WERI-Rb-1 (cell line): ENCODE results near the gene RAET1L.

Source experiments
- DNase-seq: peaks from one replicate; pipeline ENCODE4 v3.0.0-alpha.2; 2020
- H3K27ac ChIP-seq: fragments of 250-450 bp; sonication (Bioruptor Pico); 2 replicates; pipeline ENCODE4 v1.5.1; 2020; ENCODE audit warnings: mild to moderate bottlenecking, moderate library complexity
- H3K27me3 ChIP-seq: fragments of 250-450 bp; sonication (Bioruptor Pico); 2 replicates; pipeline ENCODE4 v1.5.1; 2021; ENCODE audit warnings: mild to moderate bottlenecking, low read depth, moderate library complexity; ENCODE audit not compliant: insufficient read depth, severe bottlenecking
- H3K36me3 ChIP-seq: fragments of 250-450 bp; sonication (Bioruptor Pico); 2 replicates; pipeline ENCODE4 v1.5.1; 2020; ENCODE audit warnings: mild to moderate bottlenecking, moderate library complexity
- H3K4me3 ChIP-seq: 2 replicates; pipeline ENCODE4 v1.5.1; 2011; ENCODE audit warnings: low read depth, mild to moderate bottlenecking, control low read depth, low read length
- H3K9me3 ChIP-seq: fragments of 250-450 bp; sonication (Bioruptor Pico); 2 replicates; pipeline ENCODE4 v1.5.1; 2021; ENCODE audit warnings: mild to moderate bottlenecking, moderate library complexity; ENCODE audit not compliant: severe bottlenecking
- TF ChIP-seq, protein P1 (sequence below): IDR thresholded peaks from 2 replicates; pipeline ENCODE4 v1.5.1; 2011; ENCODE audit warnings: low read depth, mild to moderate bottlenecking, control low read depth, inconsistent platforms, low read length

RAET1L gene

DNA sequence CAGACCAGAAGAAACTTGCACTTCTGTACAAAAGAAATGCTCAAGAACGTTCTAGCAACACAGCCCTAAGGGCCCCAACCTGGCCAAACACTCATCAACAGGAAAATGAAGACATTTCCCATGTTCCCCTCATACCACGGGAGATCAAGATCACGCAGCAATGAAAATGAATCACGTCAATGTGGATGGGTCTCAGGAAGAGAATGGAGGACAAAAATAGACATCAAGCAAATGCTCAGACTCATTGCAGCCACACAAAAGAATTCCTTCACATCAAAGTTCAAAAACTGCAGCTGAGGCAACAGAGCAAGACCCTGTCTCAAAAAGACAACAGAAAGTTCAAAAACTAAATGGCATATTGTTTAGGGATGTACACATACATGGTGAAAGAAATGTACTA, 25.5 kb upstream of the RAET1L start:
- peaks cover 3% of the 10 kb centered on the region for H3K9me3 ChIP-seq
- H3K4me3 ChIP-seq = no peak overlapping the region
- TF ChIP-seq, protein P1, sequence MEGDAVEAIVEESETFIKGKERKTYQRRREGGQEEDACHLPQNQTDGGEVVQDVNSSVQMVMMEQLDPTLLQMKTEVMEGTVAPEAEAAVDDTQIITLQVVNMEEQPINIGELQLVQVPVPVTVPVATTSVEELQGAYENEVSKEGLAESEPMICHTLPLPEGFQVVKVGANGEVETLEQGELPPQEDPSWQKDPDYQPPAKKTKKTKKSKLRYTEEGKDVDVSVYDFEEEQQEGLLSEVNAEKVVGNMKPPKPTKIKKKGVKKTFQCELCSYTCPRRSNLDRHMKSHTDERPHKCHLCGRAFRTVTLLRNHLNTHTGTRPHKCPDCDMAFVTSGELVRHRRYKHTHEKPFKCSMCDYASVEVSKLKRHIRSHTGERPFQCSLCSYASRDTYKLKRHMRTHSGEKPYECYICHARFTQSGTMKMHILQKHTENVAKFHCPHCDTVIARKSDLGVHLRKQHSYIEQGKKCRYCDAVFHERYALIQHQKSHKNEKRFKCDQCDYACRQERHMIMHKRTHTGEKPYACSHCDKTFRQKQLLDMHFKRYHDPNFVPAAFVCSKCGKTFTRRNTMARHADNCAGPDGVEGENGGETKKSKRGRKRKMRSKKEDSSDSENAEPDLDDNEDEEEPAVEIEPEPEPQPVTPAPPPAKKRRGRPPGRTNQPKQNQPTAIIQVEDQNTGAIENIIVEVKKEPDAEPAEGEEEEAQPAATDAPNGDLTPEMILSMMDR = no peak
- no peaks in the 10 kb centered on the region for H3K36me3 ChIP-seq
- no peak overlapping the region for H3K27ac ChIP-seq
- DNase-seq = no peak
- H3K27me3 ChIP-seq = peaks cover 41% of the 10 kb centered on the region

DNA sequence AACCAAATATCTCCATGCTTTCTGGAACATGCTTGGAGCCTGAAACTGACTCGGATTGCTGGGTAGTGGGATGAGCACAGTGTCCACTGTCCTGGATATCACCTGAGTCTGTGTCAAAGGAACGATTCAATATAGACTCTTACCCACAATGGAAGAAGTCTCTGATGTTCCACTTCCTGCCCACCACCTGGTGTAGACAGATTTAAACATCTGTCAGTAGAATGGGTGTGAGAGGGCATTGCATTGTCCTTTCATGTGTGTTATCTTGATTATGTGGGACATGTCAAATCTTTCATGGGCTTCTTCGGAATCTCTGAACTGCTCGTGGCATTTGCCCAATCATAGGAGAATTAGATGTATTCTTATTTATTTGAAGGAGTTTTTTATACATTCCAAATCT, 22.8 kb upstream of the RAET1L start:
- H3K4me3 ChIP-seq = no peak overlapping the region
- peaks cover 37% of the 10 kb centered on the region for H3K27me3 ChIP-seq
- H3K9me3 ChIP-seq = peaks cover 3% of the 10 kb centered on the region
- DNase-seq = no peak
- no peak overlapping the region for H3K27ac ChIP-seq
- H3K36me3 ChIP-seq = no peaks in the 10 kb centered on the region
- TF ChIP-seq, protein P1 = no peak

DNA sequence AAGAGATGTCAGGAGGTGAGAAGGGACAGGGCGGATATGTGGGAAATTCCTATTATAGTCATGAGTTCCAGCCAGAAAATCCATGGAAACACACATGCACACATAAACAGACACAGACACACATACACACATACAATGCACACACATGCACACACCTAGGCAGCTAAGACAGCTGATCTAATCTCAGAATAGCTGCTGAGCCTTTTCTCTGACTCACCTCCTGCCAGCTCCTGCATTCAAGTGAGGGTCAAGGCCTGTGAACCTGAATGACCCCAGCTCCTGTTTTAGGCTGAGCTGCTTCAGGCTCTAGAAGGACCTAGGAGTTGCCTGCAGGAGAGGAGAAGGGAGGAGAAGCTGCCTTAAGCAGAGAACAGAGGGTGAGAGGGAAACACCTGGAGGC, 21.6 kb upstream of the RAET1L start:
- no peaks in the 10 kb centered on the region for H3K36me3 ChIP-seq
- H3K4me3 ChIP-seq = no peak overlapping the region
- TF ChIP-seq, protein P1 = no peak
- peaks cover 32% of the 10 kb centered on the region for H3K27me3 ChIP-seq
- no peak overlapping the region for H3K27ac ChIP-seq
- H3K9me3 ChIP-seq = no peaks in the 10 kb centered on the region
- no peak for DNase-seq

DNA sequence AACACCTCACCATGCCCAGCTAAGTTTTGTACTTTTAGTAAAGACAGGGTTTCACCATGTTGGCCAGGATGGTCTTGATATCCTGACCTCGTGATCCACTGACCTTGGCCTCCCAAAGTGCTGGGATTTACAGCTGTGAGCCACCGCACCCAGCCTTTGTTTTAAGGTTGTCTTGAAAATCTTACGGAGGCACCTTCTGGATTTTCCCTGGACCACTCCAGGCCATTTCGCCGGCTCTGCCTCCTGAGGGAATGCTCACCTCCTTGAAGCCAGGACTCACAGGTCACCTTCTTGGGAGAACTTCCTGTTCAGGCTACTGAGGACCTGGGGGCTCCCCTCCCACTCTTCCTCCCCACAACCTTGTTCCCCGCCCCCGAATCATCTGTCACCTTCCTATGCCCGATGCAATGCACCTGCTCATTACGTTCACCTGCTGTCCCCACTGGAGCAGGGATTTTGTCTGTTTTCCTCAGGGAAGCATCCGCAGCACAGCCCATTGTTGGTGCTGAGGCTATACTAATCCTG, 19.4 kb upstream of the RAET1L start:
- TF ChIP-seq, protein P1 = no peak
- Histone ChIP-seq H3K9me3 (no peaks in the 10 kb centered on the region), H3K27ac (no peak overlapping the region), H3K36me3 (no peaks in the 10 kb centered on the region), H3K27me3 (peaks cover 20% of the 10 kb centered on the region), H3K4me3 (no peak overlapping the region)
- no peak for DNase-seq

DNA sequence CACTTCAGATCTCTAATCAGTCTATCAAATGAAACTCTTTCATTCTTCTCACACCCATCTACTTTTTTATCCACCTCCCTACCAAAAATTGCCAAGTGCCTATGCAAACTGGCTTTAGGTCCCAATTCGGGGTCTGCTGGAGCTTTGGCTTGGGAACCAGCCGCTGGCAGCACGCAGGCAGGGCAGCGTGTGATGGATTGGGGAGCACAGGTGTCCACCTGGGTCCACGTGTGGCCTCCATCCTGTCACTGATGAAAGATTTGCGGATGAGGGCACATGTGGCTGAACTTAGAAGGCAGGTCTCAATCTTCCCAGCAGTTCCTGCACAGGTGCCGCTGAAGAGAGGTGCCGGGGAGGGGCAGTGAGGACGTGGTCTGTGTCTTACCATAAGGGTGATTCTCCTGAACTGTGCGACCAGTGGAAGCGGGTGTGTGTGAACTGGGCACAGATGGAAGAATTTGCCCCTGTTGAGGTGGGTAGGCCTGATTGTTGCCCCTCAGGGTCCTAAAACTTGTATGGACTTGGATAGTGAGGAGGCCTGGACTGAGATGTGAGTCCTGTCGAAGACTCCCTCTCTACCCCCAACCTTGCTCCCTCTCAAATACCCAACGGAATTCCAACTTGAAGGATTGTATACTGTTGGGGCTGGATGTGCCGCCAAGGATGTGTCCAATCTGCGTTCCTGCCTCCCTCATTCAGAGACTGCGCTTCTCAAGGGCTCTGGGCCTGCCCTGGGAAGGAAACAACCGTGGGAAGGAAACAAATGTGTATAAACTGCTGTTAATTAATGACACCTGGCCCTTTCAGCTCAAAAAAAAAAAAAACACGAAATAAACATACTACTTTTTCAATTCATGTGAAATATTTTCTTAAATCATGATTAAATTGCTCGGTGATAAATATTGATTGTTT, 18.4 kb upstream of the RAET1L start:
- Histone ChIP-seq H3K27ac (no peak overlapping the region), H3K9me3 (no peaks in the 10 kb centered on the region), H3K4me3 (no peak overlapping the region), H3K27me3 (peaks cover 25% of the 10 kb centered on the region), H3K36me3 (no peaks in the 10 kb centered on the region)
- DNase-seq = no peak
- TF ChIP-seq, protein P1 = no peak
